Myocyte (in vitro differentiated cells): ENCODE results near the gene NCF1. TPM values are rescaled to one million over a fixed set of nuclear protein-coding genes. Genes with fewer than 3 reads are reported as not detected.
"Not testable (repeated sequence)": the region's sequence is repeated elsewhere in the genome, so short reads cannot be mapped to it uniquely, and the experiment has no call there.

ENCODE experiments used
- DNase-seq: peaks from one replicate; pipeline ENCODE4 v3.0.0-alpha.2; 2012; ENCODE audit warnings: low read depth
- polyA plus RNA-seq: library from polyadenylated mRNA; unstranded; fragments of >200 nt; gene quantifications from one replicate; pipeline ENCODE4 v1.2.1, GENCODE V29; 2012; ENCODE audit warnings: missing spikeins
- total RNA-seq: library from RNA; depleted of rRNA; stranded (reverse); fragments of >200 nt; gene quantifications from 2 replicates; pipeline ENCODE4 v1.2.3, GENCODE V29; 2014

The NCF1 gene
- total RNA-seq: not detected in 2 replicates
- polyA plus RNA-seq: 0.10 TPM

- not testable (repeated sequence) for DNase-seq
These were observed at the start of gene NCF1 for GRCh38 chr7:74773760-74774750. Gene NCF1 (plus strand): TSS chr7:74774011. CDS start chr7:74774032, 21 bp downstream.

GRCh38 chr7:74725840-74726239, 48.0 kb upstream of the NCF1 start:
- peak; percentile 24 for DNase-seq

GRCh38 chr7:74726309-74727101, 47.3 kb upstream of the NCF1 start:
- no peak for DNase-seq

- not testable (repeated sequence) for DNase-seq
These were observed 45.1 kb upstream of the NCF1 start for GRCh38 chr7:74728686-74729085.

- DNase-seq: not testable (repeated sequence)
These were observed 43.6 kb upstream of the NCF1 start for GRCh38 chr7:74730186-74730585.

GRCh38 chr7:74739974-74740703, 33.7 kb upstream of the NCF1 start:
- DNase-seq: not testable (repeated sequence)

- not testable (repeated sequence) for DNase-seq
These were observed 29.8 kb upstream of the NCF1 start for GRCh38 chr7:74743936-74744557.

- not testable (repeated sequence) for DNase-seq
These were observed 19.8 kb upstream of the NCF1 start for GRCh38 chr7:74753921-74754482.

GRCh38 chr7:74756673-74757072, 17.1 kb upstream of the NCF1 start:
- not testable (repeated sequence) for DNase-seq

GRCh38 chr7:74758268-74758667, 15.5 kb upstream of the NCF1 start:
- DNase-seq: not testable (repeated sequence)

GRCh38 chr7:74758982-74759381, 14.8 kb upstream of the NCF1 start:
- DNase-seq: not testable (repeated sequence)

GRCh38 chr7:74765205-74765918, 8.4 kb upstream of the NCF1 start:
- not testable (repeated sequence) for DNase-seq

- not testable (repeated sequence) for DNase-seq
These were observed 7.3 kb upstream of the NCF1 start for GRCh38 chr7:74766509-74766908.

- DNase-seq: peak; percentile 1
These were observed 6.8 kb upstream of the NCF1 start for GRCh38 chr7:74766991-74767390.

- DNase-seq: not testable (repeated sequence)
These were observed 3.7 kb upstream of the NCF1 start for GRCh38 chr7:74770062-74770461.

GRCh38 chr7:74772093-74772492, 1.7 kb upstream of the NCF1 start:
- not testable (repeated sequence) for DNase-seq

- not testable (repeated sequence) for DNase-seq
These were observed 1.3 kb downstream of the NCF1 start for GRCh38 chr7:74775111-74775510.

- DNase-seq: not testable (repeated sequence)
These were observed 5.2 kb downstream of the NCF1 start for GRCh38 chr7:74779053-74779452.

- not testable (repeated sequence) for DNase-seq
These were observed 7.9 kb downstream of the NCF1 start for GRCh38 chr7:74781746-74782145.
